KOPT-K1 (cell line): ENCODE results near the gene PPP5C.
"Not testable (repeated sequence)": the region's sequence is repeated elsewhere in the genome, so short reads cannot be mapped to it uniquely, and the experiment has no call there.

ENCODE experiments used
- H3K27ac ChIP-seq: fragments of 200-600 bp; sonication (generic); 2 replicates; pipeline ENCODE4 v1.5.1; 2016; ENCODE audit warnings: antibody characterized with exemption, mild to moderate bottlenecking, low read depth, low read length; ENCODE audit not compliant: poor library complexity, severe bottlenecking
- H3K36me3 ChIP-seq: fragments of 200-600 bp; sonication (generic); 2 replicates; pipeline ENCODE4 v1.5.1; 2017; ENCODE audit warnings: antibody characterized with exemption, mild to moderate bottlenecking, low read length, moderate library complexity; ENCODE audit not compliant: insufficient read depth
- H3K9me3 ChIP-seq: fragments of 200-600 bp; sonication (generic); 2 replicates; pipeline ENCODE4 v1.5.1; 2017; ENCODE audit warnings: antibody characterized with exemption, low read length, mild to moderate bottlenecking; ENCODE audit not compliant: insufficient read depth, poor library complexity, severe bottlenecking

PPP5C gene

GRCh38 chr19:46435689-46436088 lies 88.8 kb downstream of the PPP5C start:
- H3K36me3 ChIP-seq, H3K9me3 ChIP-seq: not testable (repeated sequence)

More at GRCh38 chr19:46435689-46436088, 88.8 kb downstream of the PPP5C start:
- H3K27ac ChIP-seq = not testable (repeated sequence)
